Measurements from ENCODE around the gene DCTN3. TPM values are rescaled to one million over a fixed set of nuclear protein-coding genes. Genes with fewer than 3 reads are reported as not detected.

DCTN3 gene
- total and polyA plus RNA-seq, 2 donors (not counting 3 experiments of a cell fraction or from before 2014, with no cell fraction given), result 91.0 to 170 TPM

DNA sequence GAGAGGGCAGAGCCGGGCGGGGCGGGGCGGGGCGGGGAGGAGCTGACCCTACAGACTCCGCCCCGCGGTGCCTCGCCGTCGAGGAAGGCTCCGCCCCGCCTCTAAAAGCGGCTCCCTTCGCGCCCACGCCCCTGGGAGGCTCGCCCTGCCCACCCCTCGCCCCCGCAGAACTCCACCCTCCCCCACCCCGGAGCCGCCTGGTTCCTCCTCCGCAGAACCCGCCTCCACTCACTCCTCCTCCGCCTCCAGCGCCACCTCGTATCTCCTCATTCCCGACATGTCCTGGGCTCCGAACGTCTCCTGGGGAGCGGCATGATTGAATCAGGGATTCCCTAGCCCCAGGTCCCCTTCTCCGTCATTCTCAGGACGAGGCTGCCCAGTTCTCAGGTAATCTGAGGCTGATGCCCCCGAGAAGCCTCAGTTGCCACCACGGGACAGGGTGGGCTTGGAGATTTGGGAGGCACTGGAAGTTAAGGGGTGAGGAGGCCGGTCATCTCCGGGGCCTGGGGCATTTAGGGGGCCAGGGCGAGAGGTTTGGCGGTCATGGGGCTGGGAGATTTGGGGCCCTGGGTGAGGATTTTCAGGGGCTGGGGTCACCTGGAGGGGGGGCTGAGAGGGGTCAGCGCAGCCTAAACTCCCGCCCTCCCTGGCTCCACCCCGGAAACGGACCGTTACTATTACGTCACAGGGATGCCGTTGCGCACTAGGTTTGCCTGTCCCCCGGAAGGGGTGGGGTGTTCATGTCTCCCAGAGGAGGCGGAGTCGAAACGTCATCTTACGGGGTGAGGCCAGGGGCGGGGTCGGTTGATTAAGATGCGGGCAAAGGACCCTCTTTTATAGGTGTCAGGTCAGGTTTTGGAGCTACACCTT lies 45.3 kb upstream of the DCTN3 start:
- peak; percentile 94 for FAIRE-seq
- intact Hi-C loops (cut with micrococcal nuclease) (loop anchor here (1.0 to 2.0 kb wide), 4 partner anchors 10 to 53 kb away; partner anchors contain the start of genes IL11RA, RPP25L and SIGMAR1), dilution Hi-C loops (cut with MboI; ENCODE audit: extremely low pct_ligation_motif_present, low sequenced_read_pairs) (no loop called here)
- peak; percentile 79 for DNase-seq (ENCODE audit: low read depth, low spot score)
- H3K9me1 ChIP-seq (replicated peaks; ENCODE audit: control insufficient read depth, extremely low read depth, insufficient read depth, low read length), result no peaks in the 10 kb centered on the region
- H3K4me3 ChIP-seq (replicated peaks in 1 of 3; ENCODE audit: insufficient read depth in 1 of 3, low read depth in 1 of 3, low read length in 3 of 3), result peak overlapping the region; percentile 49 to 69 (median 64)
- BruUV-seq (replicated peaks), result TSS peak; percentile 70
- no peaks in the 10 kb centered on the region for H3K79me2 ChIP-seq (ENCODE audit: control insufficient read depth, insufficient read depth, low read length)
- POLR2A ChIA-PET, result interaction anchor here (0.5 to 1.2 kb wide), 3 partner anchors 18 to 387 kb away, joined by 3 to 7 read pairs (median 3); partner anchors contain the start of genes GALT and SIGMAR1
- H3K9ac ChIP-seq (replicated peaks; ENCODE audit: extremely low read depth, insufficient read depth, low read length), result peak overlapping the region; percentile 76
- no peaks in the 10 kb centered on the region for H3K27me3 ChIP-seq (ENCODE audit: control insufficient read depth in 2 of 2, insufficient read depth in 2 of 2, low read length in 2 of 2)
- no peaks in the 10 kb centered on the region for H3K9me3 ChIP-seq (replicated peaks; ENCODE audit: control insufficient read depth, insufficient read depth, low read length)
- CTCF ChIA-PET, result interaction anchor here (0.7 to 2.3 kb wide), 13 partner anchors 9 to 234 kb away, joined by 3 to 15 read pairs (median 6); partner anchors contain the start of genes GALT, IL11RA, RPP25L and SIGMAR1
- H4K20me1 ChIP-seq (replicated peaks; ENCODE audit: control insufficient read depth, extremely low read depth, insufficient read depth, low read length), result no peaks in the 10 kb centered on the region
- peak overlapping the region; percentile 78 for H3K27ac ChIP-seq (ENCODE audit: insufficient read depth, low read depth, low read length)
- no peak for TF ChIP-seq MYC (IDR thresholded peaks at IDR 0.05; ENCODE audit: low read depth, low read length)
- no peak for TF ChIP-seq CTCF (IDR thresholded peaks at IDR 0.05; ENCODE audit: extremely low read depth in 1 of 2, insufficient read depth in 1 of 2, low read depth in 1 of 2, low read length in 2 of 2)
- TF ChIP-seq FOS (IDR thresholded peaks at IDR 0.05; ENCODE audit: borderline replicate concordance, insufficient read depth, low read length), result no peak
- peak; percentile 71 for TF ChIP-seq POLR2A (IDR thresholded peaks at IDR 0.05; ENCODE audit: low read depth, low read length)
- peak; percentile 32 for TF ChIP-seq POLR2AphosphoS5 (IDR thresholded peaks at IDR 0.05; ENCODE audit: insufficient read depth, low read depth, low read length)
- H3K36me3 ChIP-seq (ENCODE audit: control insufficient read depth in 2 of 2, extremely low read depth in 1 of 2, insufficient read depth in 2 of 2, low read length in 2 of 2), result no peaks in the 10 kb centered on the region
- peak overlapping the region; percentile 91 for H2AFZ ChIP-seq (ENCODE audit: low read depth, low read length)
- peaks cover 5% of the 10 kb centered on the region for H3K4me1 ChIP-seq (ENCODE audit: control insufficient read depth, extremely low read depth, insufficient read depth, low read length)
- peak overlapping the region; percentile 74 for H3K4me2 ChIP-seq (ENCODE audit: insufficient read depth, low read length)
